ENCODE data around the gene KCNMA1.
"Not testable (repeated sequence)": the region's sequence is repeated elsewhere in the genome, so short reads cannot be mapped to it uniquely, and the experiment has no call there.

KCNMA1 gene

GRCh38 chr10:77586719-77587415 lies 50.7 kb downstream of the KCNMA1 start:
- no peak for DNase-seq (ENCODE audit: low read depth in 1 of 2, low spot score in 1 of 2)

- no peak for DNase-seq (ENCODE audit: low read depth in 1 of 2, low spot score in 1 of 2)
These were observed 52.7 kb downstream of the KCNMA1 start for GRCh38 chr10:77584938-77585337.

- DNase-seq (ENCODE audit: low read depth in 1 of 2, low spot score in 1 of 2): no peak
These were observed 54.1 kb downstream of the KCNMA1 start for GRCh38 chr10:77583527-77583926.

- DNase-seq (ENCODE audit: low read depth in 1 of 2, low spot score in 1 of 2): no peak
These were observed 54.9 kb downstream of the KCNMA1 start for GRCh38 chr10:77582710-77583115.

GRCh38 chr10:77581738-77582137 lies 55.9 kb downstream of the KCNMA1 start:
- DNase-seq (ENCODE audit: low read depth in 1 of 2, low spot score in 1 of 2): no peak

GRCh38 chr10:77580482-77580881 lies 57.1 kb downstream of the KCNMA1 start:
- DNase-seq (ENCODE audit: low read depth in 1 of 2, low spot score in 1 of 2): no peak

- DNase-seq (ENCODE audit: low read depth in 1 of 2, low spot score in 1 of 2): no peak
These were observed 58.9 kb downstream of the KCNMA1 start for GRCh38 chr10:77578583-77579227.

GRCh38 chr10:77577666-77578229 lies 59.9 kb downstream of the KCNMA1 start:
- no peak for DNase-seq (ENCODE audit: low read depth in 1 of 2, low spot score in 1 of 2)

- DNase-seq (ENCODE audit: low read depth in 1 of 2, low spot score in 1 of 2): no peak
These were observed 61.1 kb downstream of the KCNMA1 start for GRCh38 chr10:77576444-77577032.

GRCh38 chr10:77576007-77576367 lies 61.6 kb downstream of the KCNMA1 start:
- DNase-seq (ENCODE audit: low read depth in 1 of 2, low spot score in 1 of 2): no peak

- no peak for DNase-seq (ENCODE audit: low read depth in 1 of 2, low spot score in 1 of 2)
These were observed 62.2 kb downstream of the KCNMA1 start for GRCh38 chr10:77575271-77576006.

GRCh38 chr10:77574438-77574837 lies 63.2 kb downstream of the KCNMA1 start:
- no peak for DNase-seq (ENCODE audit: low read depth in 1 of 2, low spot score in 1 of 2)

- DNase-seq (ENCODE audit: low read depth in 1 of 2, low spot score in 1 of 2): not testable (repeated sequence)
These were observed 65.1 kb downstream of the KCNMA1 start for GRCh38 chr10:77572520-77572919.

GRCh38 chr10:77571490-77571889 lies 66.1 kb downstream of the KCNMA1 start:
- DNase-seq (ENCODE audit: low read depth in 1 of 2, low spot score in 1 of 2): no peak

- no peak for DNase-seq (ENCODE audit: low read depth in 1 of 2, low spot score in 1 of 2)
These were observed 70.6 kb downstream of the KCNMA1 start for GRCh38 chr10:77566914-77567566.

- DNase-seq (ENCODE audit: low read depth in 1 of 2, low spot score in 1 of 2): no peak
These were observed 71.4 kb downstream of the KCNMA1 start for GRCh38 chr10:77566236-77566635.

GRCh38 chr10:77565590-77566023 lies 72.0 kb downstream of the KCNMA1 start:
- no peak for DNase-seq (ENCODE audit: low read depth in 1 of 2, low spot score in 1 of 2)

GRCh38 chr10:77564731-77565589 lies 72.6 kb downstream of the KCNMA1 start:
- no peak for DNase-seq (ENCODE audit: low read depth in 1 of 2, low spot score in 1 of 2)

GRCh38 chr10:77563638-77564270 lies 73.9 kb downstream of the KCNMA1 start:
- DNase-seq (ENCODE audit: low read depth in 1 of 2, low spot score in 1 of 2): no peak

GRCh38 chr10:77562742-77563141 lies 74.9 kb downstream of the KCNMA1 start:
- no peak for DNase-seq (ENCODE audit: low read depth in 1 of 2, low spot score in 1 of 2)

All from activated T-helper 1 cell treated with anti-CD3 and anti-CD28 coated beads, Interleukin-2, amount 50 U/mL, for 16 hours (primary cell).